Transverse colon (tissue), 4 donors: ENCODE results near the gene GPI. TPM values are rescaled to one million over a fixed set of nuclear protein-coding genes. Genes with fewer than 3 reads are reported as not detected.

Experiments
- DNase-seq: peaks from one replicate; pipeline ENCODE4 v3.0.0-alpha.2; 2019
- H3K27ac ChIP-seq, 4 donors: fragments of 200-600 bp; sonication (generic); 2 replicates each; pipeline ENCODE4 v1.5.1; 2016 to 2018; ENCODE audit warnings: inconsistent platforms in 4 of 4
- H3K27me3 ChIP-seq: fragments of 200-600 bp; sonication (generic); 2 replicates; pipeline ENCODE4 v1.5.1; 2017; ENCODE audit warnings: inconsistent platforms
- H3K36me3 ChIP-seq, 4 donors: fragments of 200-600 bp; sonication (generic); 2 replicates each; pipeline ENCODE4 v1.5.1; 2017 to 2019; ENCODE audit warnings: inconsistent platforms in 4 of 4
- H3K4me1 ChIP-seq, 4 donors: fragments of 200-600 bp; sonication (generic); 2 replicates each; pipeline ENCODE4 v1.5.1; 2017 to 2020; ENCODE audit warnings: inconsistent platforms in 4 of 4
- H3K4me3 ChIP-seq, 4 donors: fragments of 200-600 bp; sonication (generic); 1 replicate in 1 of 4; 2 replicates in 3 of 4; pipeline versions ENCODE4 v1.5.1 to v1.6.1; 2017 to 2019; ENCODE audit warnings: inconsistent platforms in 4 of 4
- H3K9me3 ChIP-seq, 2 donors: fragments of 200-600 bp; sonication (generic); 2 replicates each; pipeline ENCODE4 v1.5.1; 2017 to 2019; ENCODE audit warnings: inconsistent platforms in 2 of 2
- EP300 ChIP-seq: sonication (generic); formaldehyde crosslinking; IDR thresholded peaks from one replicate; pipeline ENCODE4 v1.6.1; 2017; ENCODE audit warnings: antibody characterized with exemption, low read depth
- POLR2A ChIP-seq: fragments of 450-650 bp; IDR thresholded peaks from one replicate; pipeline ENCODE4 v1.6.1; 2016; ENCODE audit warnings: antibody characterized with exemption, mild to moderate bottlenecking, moderate library complexity
- POLR2AphosphoS5 ChIP-seq, 3 donors: sonication (generic); formaldehyde crosslinking; IDR thresholded peaks; one replicate each; pipeline ENCODE4 v1.6.1; 2016; ENCODE audit warnings: antibody characterized with exemption in 3 of 3
- WGBS, 2 donors: methylation state at CpG; one replicate each; pipeline ENCODE4 v1.1.5; 2018; ENCODE audit warnings: low coverage in 1 of 2; 5-methylcytosine and 5-hydroxymethylcytosine counted together
- in situ Hi-C, 4 donors: fragments of 200-750 bp; cut with MboI; loops; one replicate each; pipeline versions ENCODE4 v1.15.0 to v1.15.1; 2017; ENCODE audit warnings: low sequenced_read_pairs in 3 of 4, low pct_ligation_motif_present in 1 of 4, low pct_unique_long_range_greater_than_20kb in 1 of 4
- intact Hi-C: fragments of 100-400 bp; cut with DNase I; formaldehyde crosslinking; loops from one replicate; pipeline ENCODE4 v1.15.1; 2023; ENCODE audit warnings: low total_unique reads
- total RNA-seq, 4 donors: library from RNA; depleted of rRNA; stranded (reverse); fragments of >200 nt; gene quantifications; one replicate each; pipeline ENCODE4 v1.1.0, GENCODE V29; 2016
- TF ChIP-seq, protein P1 (sequence below), 5 experiments: fragments of 200-600 bp in 3 of 5; fragments of 450-650 bp in 2 of 5; sonication (generic) in 3 of 5; IDR thresholded peaks; 1 replicate in 2 of 5; 2 replicates in 3 of 5; pipeline ENCODE4 v1.5.1; 2016 to 2017; ENCODE audit warnings: antibody characterized with exemption in 5 of 5, inconsistent platforms in 3 of 5, mild to moderate bottlenecking in 2 of 5, moderate library complexity in 1 of 5

Gene GPI
- total RNA-seq, 4 donors from 2014 or later: 112 to 531 (median 220) TPM

GRCh38 chr19:34343751-34344150 is 21.2 kb upstream of the GPI start:
- H3K4me1 ChIP-seq: no peaks in the 10 kb centered on the region
- H3K27ac ChIP-seq: no peak overlapping the region
- TF ChIP-seq POLR2A (no peak), EP300 (no peak), POLR2AphosphoS5 (IDR thresholded peaks at IDR 0.05) (no peak)
- TF ChIP-seq, protein P1, sequence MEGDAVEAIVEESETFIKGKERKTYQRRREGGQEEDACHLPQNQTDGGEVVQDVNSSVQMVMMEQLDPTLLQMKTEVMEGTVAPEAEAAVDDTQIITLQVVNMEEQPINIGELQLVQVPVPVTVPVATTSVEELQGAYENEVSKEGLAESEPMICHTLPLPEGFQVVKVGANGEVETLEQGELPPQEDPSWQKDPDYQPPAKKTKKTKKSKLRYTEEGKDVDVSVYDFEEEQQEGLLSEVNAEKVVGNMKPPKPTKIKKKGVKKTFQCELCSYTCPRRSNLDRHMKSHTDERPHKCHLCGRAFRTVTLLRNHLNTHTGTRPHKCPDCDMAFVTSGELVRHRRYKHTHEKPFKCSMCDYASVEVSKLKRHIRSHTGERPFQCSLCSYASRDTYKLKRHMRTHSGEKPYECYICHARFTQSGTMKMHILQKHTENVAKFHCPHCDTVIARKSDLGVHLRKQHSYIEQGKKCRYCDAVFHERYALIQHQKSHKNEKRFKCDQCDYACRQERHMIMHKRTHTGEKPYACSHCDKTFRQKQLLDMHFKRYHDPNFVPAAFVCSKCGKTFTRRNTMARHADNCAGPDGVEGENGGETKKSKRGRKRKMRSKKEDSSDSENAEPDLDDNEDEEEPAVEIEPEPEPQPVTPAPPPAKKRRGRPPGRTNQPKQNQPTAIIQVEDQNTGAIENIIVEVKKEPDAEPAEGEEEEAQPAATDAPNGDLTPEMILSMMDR (IDR thresholded peaks at IDR 0.05): no peak
- H3K27me3 ChIP-seq: no peaks in the 10 kb centered on the region
- WGBS, 2 donors: 82 to 97% methylated on average over 1 to 2 of the region's 2 CpGs
- DNase-seq: no peak
- no peak overlapping the region for H3K4me3 ChIP-seq
- intact Hi-C loops (no loop called here), in situ Hi-C loops (loop anchor here in 3 of 4 donors (10.0 to 25.0 kb wide), 2 partner anchors 106 to 119 kb away; no protein-coding TSS in a partner anchor)
- peaks cover 0 to 44% (median 20%) of the 10 kb centered on the region in 4 donors for H3K36me3 ChIP-seq
- no peaks in the 10 kb centered on the region for H3K9me3 ChIP-seq

- peak; percentile 81 for DNase-seq
- no peaks in the 10 kb centered on the region for H3K4me1 ChIP-seq
- H3K27ac ChIP-seq: no peak overlapping the region
- H3K27me3 ChIP-seq: no peaks in the 10 kb centered on the region
- H3K9me3 ChIP-seq: no peaks in the 10 kb centered on the region
- H3K36me3 ChIP-seq: peaks cover 0 to 34% (median 15%) of the 10 kb centered on the region in 4 donors
- H3K4me3 ChIP-seq: no peak overlapping the region
- WGBS, 2 donors: 30 to 35% methylated on average over 6 to 7 of the region's 7 CpGs
- intact Hi-C loops (no loop called here), in situ Hi-C loops (loop anchor here in 3 of 4 donors (10.0 to 25.0 kb wide), 2 partner anchors 109 to 121 kb away; no protein-coding TSS in a partner anchor)
- TF ChIP-seq, protein P1 (IDR thresholded peaks at IDR 0.05): peak; percentile 62 to 83 (median 73)
- TF ChIP-seq EP300 (no peak), POLR2A (no peak), POLR2AphosphoS5 (IDR thresholded peaks at IDR 0.05) (peak in 1 of 3 donors; percentile 18)
These were observed 19.0 kb upstream of the GPI start for GRCh38 chr19:34345947-34346351.

- no peak for TF ChIP-seq EP300
- TF ChIP-seq, protein P1 (IDR thresholded peaks at IDR 0.05): no peak
- TF ChIP-seq POLR2A: no peak
- TF ChIP-seq POLR2AphosphoS5 (IDR thresholded peaks at IDR 0.05): no peak
- intact Hi-C loops: no loop called here
- H3K36me3 ChIP-seq: peaks cover 0 to 28% (median 7%) of the 10 kb centered on the region in 4 donors
These were observed 17.3 kb upstream of the GPI start for GRCh38 chr19:34347561-34348165.

DNA sequence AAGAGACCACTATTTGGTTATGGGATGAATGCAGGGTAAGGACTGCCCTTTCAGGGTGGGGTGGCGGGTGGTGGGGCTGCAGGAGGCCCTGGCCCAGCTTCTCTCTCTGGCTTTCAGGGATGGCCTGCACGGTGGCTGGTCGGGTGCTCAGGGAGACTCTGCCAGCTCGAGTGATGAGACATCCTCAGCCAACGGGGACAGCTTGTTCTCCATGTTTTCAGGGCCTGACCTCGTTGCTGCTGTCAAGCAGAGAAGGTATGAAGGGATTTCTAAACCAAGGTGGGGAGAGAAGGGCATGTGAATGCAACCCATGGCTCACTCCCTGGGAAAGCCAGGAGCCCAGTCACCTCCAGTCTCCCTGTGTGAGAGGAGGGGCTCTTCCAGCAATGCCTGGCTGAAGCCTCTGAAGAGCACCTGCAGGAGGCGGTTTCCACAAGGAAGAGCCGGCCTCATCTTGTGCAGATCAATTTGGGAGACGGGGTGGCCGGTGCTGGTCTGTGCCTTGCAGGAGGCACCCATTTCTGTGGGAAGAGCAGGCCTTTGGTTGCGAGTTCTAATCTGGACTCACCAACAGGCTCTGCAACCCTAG is 16.0 kb upstream of the GPI start:
- intact Hi-C loops (no loop called here), in situ Hi-C loops (loop anchor here in 3 of 4 donors (10.0 to 25.0 kb wide), 2 partner anchors 112 to 124 kb away; no protein-coding TSS in a partner anchor)
- Histone ChIP-seq H3K27ac (no peak overlapping the region), H3K27me3 (no peaks in the 10 kb centered on the region), H3K4me3 (no peak overlapping the region), H3K9me3 (no peaks in the 10 kb centered on the region), H3K4me1 (no peaks in the 10 kb centered on the region), H3K36me3 (peaks cover 0 to 27% (median 4%) of the 10 kb centered on the region in 4 donors)
- WGBS, 2 donors: 89% methylated on average over 11 of the region's 11 CpGs; no CpG with 5 or more reads in 1 of the 2 donors
- TF ChIP-seq POLR2A (no peak), EP300 (no peak), POLR2AphosphoS5 (IDR thresholded peaks at IDR 0.05) (no peak)
- TF ChIP-seq, protein P1 (IDR thresholded peaks at IDR 0.05): no peak
- DNase-seq: no peak

More at GRCh38 chr19:34347561-34348165, 17.3 kb upstream of the GPI start:
- 90 to 95% methylated on average over 3 to 19 of the region's 19 CpGs for WGBS, 2 donors
- H3K4me3 ChIP-seq: no peak overlapping the region
- DNase-seq: no peak
- in situ Hi-C loops: loop anchor here in 3 of 4 donors (10.0 to 25.0 kb wide), 2 partner anchors 110 to 123 kb away; no protein-coding TSS in a partner anchor
- no peak overlapping the region for H3K27ac ChIP-seq
- H3K9me3 ChIP-seq: no peaks in the 10 kb centered on the region
- H3K27me3 ChIP-seq: no peaks in the 10 kb centered on the region
- H3K4me1 ChIP-seq: no peaks in the 10 kb centered on the region
